Stimulated activated CD4-positive, alpha-beta T cell treated with anti-CD3 and anti-CD28 coated beads, TNF-alpha, amount 100 ng/mL, for 4 hours (primary cell): ENCODE measurements around the gene JMJD1C.

Source experiments
- DNase-seq, 3 experiments: peaks; one replicate each; pipeline ENCODE4 v3.0.0-alpha.2; 2020; ENCODE audit warnings: low read depth in 3 of 3

JMJD1C gene

DNA sequence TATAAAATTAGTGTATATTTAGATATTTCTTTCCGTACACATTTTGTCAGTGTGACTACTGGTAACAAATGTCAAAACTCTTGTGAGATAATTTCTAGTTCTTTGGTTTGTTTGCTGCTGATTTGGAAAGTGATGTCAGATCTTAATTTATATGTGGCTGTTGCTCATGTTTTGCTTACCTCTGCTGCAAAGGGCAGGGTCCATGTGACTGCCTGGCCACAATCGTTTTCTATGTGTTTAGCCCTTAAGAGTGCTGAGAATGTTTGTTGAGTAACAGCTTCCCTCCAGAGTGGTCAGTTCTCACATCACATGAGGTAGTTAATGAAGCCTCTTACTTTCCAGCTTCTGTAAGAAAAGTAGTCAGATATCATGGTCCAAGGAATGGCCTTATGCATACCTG lies 328.5 kb downstream of the JMJD1C start:
- no peak for DNase-seq

DNA sequence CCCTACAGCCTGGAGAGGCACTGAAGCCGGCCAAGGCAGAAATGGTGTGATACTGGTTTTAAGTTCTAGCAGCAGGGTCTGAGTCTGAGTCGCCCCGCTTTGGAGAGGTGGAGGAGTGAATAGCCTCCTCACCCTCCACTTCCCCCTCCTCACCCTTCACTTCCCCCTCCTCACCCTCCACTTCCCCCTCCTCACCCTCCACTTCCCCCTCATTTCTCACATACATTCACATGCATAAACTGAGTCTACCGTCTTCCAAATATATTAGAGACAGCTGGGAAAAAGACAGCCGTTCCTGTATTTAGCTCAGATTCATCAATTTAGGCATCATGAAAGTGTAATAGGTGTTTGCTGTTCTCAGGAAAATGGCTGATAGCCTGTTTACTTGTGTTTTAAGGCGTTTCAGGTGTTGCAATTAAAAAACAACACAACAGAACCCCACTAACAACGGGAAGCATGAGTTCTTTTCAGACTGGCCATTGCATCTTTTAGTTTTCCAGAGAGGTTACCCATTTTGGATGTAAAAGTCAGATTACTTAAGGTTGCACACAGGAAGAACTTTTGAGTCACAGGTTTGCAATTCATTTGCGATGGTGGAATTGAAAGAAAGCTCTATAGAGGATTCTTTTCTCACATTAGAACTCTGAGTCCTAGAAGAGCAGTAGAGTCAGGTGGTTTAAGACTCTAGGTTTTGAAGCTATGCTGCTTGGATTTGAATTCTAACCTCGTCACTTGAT lies 331.8 kb downstream of the JMJD1C start:
- no peak for DNase-seq

DNA sequence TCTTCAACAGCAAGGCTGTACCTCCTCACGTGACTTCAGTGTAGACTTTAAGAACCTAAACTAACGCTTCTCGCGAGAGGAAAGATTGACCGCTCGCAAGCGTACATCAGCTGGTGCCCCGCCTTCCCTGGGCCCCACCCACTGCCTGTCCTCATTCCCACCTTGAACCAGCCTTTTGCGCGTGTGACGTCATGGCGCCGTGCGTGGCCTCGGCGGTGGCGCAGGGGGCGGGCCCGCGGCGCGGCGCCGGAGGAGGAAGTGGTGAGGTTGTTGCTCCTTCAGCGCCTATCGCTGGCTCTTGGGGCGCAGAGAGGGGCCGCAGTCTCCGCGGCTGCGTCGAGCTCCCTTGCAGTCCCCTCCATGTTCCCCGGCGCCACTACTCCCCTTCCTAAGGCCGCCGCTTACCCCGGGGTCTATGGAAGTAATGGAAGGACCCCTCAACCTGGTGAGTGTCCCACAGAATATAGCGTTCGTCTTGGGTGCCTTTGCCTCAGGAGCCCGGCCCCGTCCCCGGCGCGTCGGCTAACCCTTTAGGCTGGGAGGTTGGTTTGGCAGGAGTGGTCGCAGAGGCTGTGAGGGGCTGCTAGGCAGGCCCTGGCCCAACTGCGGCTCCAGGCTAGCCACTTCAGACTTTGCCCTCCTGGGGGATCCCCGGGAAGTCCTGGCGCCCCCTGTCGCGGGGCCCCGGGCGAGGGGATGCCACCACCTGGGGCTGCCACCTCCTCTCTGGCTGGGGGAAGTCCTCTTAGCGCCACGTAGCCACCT lies 332.5 kb downstream of the JMJD1C start, which contains the start of gene NRBF2:
TSS of gene NRBF2 (plus strand) at position 273 of the 765 bp plus-strand sequence. CDS start at position 416, 143 bp downstream.
- DNase-seq = peak; percentile 91 to 95 (median 94)

DNA sequence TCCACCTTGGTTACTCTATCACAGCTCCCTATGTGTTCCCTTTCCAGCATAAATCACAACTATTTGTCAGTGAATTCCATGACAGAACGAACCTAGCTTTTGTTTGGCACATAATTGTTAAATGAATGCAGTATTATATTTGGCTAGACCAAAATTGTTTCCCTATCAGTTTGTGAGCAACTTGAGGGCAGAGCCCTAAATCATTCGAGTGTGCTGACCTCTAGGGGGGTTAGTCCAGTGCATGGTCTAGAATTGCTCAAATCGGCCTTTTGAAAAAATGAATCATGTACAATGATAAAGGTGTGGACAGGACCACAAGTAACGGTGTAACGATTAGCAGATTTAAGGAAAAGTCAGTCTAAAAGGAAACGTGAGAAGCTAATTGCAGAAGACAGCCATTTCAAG lies 333.1 kb downstream of the JMJD1C start:
- no peak for DNase-seq

DNA sequence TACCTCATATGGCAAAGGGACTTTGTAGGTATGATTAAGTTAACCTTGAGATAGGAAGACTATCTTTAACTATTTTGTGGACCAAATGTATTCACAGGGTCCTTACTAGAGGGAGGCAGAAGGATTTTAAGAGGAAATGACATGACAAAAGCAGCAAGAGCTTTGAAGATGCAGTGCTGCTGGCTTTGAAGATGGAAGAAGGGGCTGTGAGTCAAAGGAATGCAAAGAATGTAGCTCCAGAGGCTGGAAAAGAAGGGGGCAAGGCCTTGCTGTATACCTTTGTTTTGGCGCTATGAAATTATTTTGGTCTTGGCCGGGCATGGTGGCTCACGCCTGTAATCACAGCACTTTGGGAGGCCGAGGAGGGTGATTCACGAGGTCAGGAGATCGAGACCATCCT lies 335.9 kb downstream of the JMJD1C start:
- no peak for DNase-seq

DNA sequence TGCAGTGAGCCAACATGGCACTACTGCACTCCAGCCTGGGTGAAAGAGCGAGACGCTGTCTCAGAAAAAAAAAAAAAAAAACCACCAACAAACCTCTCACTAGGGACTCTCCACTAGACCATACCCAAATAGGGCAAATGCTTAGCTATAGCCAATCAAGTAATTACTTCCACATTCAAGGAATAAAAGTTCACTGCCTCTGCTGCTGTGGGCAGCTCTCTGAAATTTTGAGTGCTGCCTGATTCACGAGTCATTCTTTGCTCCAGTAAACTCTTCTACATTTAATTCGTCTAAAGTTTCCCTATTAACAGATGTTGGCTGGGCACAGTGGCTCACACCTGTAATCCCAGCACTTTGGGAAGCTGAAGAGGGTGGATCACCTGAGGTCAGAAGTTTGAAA lies 337.3 kb downstream of the JMJD1C start:
- no peak for DNase-seq

DNA sequence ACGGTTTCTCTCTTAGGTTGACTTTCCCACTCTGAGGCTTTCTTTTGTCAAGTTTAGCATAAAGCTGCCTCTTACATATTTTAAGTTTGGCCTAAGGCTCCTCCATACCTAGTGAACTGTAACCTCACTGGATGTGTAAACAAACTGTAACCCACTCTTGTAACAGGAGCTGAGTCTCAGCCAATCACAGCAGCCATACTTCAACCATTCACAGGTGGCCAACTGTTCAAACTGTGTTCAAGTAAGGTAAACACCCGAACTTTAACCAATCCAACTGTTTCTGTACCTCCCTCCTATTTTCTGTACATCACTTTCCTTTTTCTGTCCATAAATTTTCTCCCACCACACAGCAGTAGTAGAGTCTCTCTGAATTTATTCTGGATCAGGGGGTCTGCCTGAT lies 340.3 kb downstream of the JMJD1C start:
- no peak for DNase-seq

DNA sequence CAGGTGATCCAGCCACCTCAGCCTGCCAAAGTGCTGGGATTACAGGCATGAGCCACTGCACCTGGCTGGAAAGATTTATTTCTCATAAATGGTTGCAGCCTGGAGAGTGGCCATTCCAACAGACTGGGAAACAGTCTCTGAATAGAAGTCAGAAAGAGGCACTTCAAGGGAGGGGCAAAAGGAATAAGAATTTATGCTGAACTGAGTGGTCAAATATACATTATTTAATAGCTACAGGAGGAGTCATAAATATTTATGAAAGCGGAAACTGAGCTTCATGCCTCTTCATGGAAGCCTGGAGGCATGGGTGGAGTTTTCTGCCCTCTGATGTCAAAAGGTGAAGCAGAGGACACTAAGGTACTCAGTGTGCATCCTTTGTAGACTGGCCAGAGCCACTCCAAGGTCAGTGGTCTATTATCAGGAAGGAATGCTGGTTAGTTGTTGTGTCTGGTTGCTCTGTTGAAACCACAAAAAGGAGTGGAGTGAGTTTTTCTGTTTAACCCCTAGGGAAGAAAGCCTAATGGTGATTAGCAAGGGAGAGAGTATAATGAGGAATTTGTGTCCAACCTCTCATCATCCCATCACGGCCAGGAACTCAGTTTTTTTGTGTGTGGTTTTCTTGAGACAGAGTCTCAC lies 341.9 kb downstream of the JMJD1C start:
- DNase-seq = no peak

DNA sequence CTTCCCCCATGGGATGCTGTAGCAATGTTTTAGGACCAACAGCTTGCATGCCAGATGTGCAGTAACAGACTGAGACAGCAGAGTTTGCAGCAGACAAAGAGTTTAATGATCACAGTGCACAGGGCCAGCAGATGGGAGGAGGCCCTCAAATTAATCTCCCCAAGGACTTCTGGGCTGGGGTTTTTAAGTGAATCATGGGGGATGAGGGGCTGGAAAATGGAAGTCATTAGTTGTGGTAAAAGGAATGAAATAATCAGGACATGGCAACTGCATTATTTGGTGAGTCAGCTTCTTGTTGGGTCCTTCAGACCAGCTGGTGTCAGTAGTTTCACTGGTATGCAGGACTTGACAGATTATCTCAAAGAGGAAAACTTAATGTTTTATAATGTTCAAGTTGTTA lies 345.2 kb downstream of the JMJD1C start:
- DNase-seq = no peak

DNA sequence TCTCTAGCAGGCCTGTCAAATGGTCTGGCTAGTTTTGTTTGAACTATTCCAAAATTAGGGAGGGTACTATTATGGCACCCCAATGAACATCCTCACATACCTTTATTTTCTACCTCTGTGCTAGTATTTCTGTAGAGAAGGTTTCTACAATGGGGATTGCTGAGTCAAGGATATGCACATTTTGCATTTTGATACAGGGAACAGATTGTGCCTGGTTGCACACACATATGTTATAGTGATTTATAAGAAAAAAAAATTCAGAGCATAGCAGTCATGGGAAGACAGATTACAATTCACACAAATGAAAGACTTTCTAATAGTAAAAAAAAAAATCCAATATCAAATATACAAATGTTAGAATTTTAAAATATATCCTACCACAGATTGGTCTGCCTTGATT lies 346.7 kb downstream of the JMJD1C start:
- no peak for DNase-seq
